Measurements from ENCODE around the gene KRTAP10-5. TPM values are rescaled to one million over a fixed set of nuclear protein-coding genes. Genes with fewer than 3 reads are reported as not detected.
"Not testable (repeated sequence)": the region's sequence is repeated elsewhere in the genome, so short reads cannot be mapped to it uniquely, and the experiment has no call there.

The KRTAP10-5 gene
- total RNA-seq, 1 donor from 2014 or later = not detected

DNA sequence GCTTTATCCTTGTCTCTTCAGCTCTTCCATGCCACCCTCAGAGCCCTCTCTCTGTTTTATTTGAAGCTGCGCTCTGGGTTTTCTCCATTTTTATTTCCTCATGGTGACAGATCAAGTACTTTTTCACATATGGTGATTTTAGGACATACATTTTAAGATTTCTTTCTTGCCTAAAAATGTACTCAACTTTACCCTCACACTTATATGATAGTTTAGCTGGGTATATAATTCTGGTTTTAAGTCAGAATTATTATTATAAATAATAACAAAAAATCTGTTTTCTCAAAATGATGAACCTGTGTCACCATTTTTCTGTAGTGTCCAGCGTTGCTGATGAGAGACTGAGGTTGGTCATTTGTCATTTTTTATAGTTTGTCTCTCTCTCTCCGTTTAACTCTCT is 754 bp upstream of the KRTAP10-5 start:
- Mint-ChIP-seq H3K27me3 (ENCODE audit: low read depth) (peaks cover 11% of the 10 kb centered on the region), H3K4me1 (ENCODE audit: low read depth) (peaks cover 6% of the 10 kb centered on the region), H3K27ac (no peak overlapping the region), H3K36me3 (ENCODE audit: low read depth) (no peaks in the 10 kb centered on the region), H3K9me3 (peaks cover 42% of the 10 kb centered on the region), H3K4me3 (ENCODE audit: low read depth) (no peak overlapping the region)
- intact Hi-C loops (cut with micrococcal nuclease) = no loop called here
- DNase-seq (ENCODE audit: low spot score) = no peak

DNA sequence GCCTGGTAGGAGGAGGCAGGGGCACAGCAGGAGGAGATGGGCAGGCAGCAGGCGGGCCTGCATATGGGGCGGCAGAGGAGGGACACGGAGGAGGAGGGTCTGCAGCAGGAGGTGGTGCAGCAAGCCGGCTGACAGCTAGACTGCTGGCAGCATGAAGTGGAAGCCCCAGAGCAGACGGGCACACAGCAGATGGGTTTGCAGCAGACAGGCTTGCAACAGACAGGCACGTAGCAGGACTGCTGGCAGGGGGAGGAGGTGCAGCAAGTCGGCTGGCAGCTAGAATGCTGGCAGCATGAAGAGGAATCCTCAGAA is 615 bp downstream of the KRTAP10-5 start:
- H3K36me3 Mint-ChIP-seq (ENCODE audit: low read depth) = no peaks in the 10 kb centered on the region
- peaks cover 6% of the 10 kb centered on the region for H3K4me1 Mint-ChIP-seq (ENCODE audit: low read depth)
- DNase-seq (ENCODE audit: low spot score) = no peak
- H3K27me3 Mint-ChIP-seq (ENCODE audit: low read depth) = peaks cover 1% of the 10 kb centered on the region
- peaks cover 48% of the 10 kb centered on the region for H3K9me3 Mint-ChIP-seq
- H3K4me3 Mint-ChIP-seq (ENCODE audit: low read depth) = no peak overlapping the region
- H3K27ac Mint-ChIP-seq = no peak overlapping the region
- intact Hi-C loops (cut with micrococcal nuclease) = no loop called here

DNA sequence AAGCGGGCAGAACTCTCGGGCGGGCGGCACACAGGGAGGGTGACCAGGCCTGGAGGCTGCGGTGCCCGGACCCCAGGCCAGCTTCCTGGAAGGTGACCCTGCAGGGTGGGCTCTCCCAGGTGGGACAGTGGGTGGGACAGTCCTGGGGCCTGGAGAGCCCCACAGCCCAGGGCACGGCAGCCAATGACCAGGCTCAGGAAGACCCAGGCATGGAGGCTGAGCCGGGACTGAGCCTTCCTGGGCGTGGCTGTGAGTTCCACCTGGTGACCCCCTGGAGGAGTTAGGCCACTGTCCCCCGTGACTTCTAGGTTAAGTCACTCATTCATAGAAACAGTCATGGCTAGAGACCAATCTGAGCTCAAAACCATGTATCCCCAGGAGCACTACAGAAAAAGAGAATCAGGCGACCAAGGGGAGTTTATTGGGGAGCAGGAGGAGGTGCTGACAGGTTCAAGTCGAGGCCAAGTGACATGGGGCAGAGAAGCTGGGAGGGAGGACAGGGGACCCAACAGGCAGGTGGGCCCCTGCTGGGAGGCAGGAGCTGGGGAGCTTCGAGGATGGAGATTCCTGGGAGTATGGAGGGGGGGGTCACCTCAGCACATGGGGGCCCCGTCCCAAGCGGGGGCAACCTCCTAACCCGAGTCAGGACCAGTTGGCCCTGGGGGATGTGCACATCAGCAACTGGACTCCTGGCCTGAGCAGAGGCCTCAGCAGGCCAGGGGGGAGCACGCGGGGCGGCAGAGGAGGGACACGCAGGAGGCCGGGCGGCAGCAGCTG is 1.2 kb downstream of the KRTAP10-5 start:
- peaks cover 48% of the 10 kb centered on the region for H3K9me3 Mint-ChIP-seq
- no peak overlapping the region for H3K4me3 Mint-ChIP-seq (ENCODE audit: low read depth)
- DNase-seq (ENCODE audit: low spot score) = no peak
- H3K36me3 Mint-ChIP-seq (ENCODE audit: low read depth) = no peaks in the 10 kb centered on the region
- H3K27me3 Mint-ChIP-seq (ENCODE audit: low read depth) = no peaks in the 10 kb centered on the region
- H3K27ac Mint-ChIP-seq = no peak overlapping the region
- intact Hi-C loops (cut with micrococcal nuclease) = no loop called here
- H3K4me1 Mint-ChIP-seq (ENCODE audit: low read depth) = peaks cover 5% of the 10 kb centered on the region

GRCh38 chr21:44578371-44579055 is 1.9 kb downstream of the KRTAP10-5 start:
- DNase-seq (ENCODE audit: low spot score) = no peak
- Mint-ChIP-seq H3K9me3 (peaks cover 48% of the 10 kb centered on the region), H3K4me1 (ENCODE audit: low read depth) (no peaks in the 10 kb centered on the region), H3K36me3 (ENCODE audit: low read depth) (no peaks in the 10 kb centered on the region), H3K27ac (no peak overlapping the region), H3K4me3 (ENCODE audit: low read depth) (no peak overlapping the region), H3K27me3 (ENCODE audit: low read depth) (no peaks in the 10 kb centered on the region)
- intact Hi-C loops (cut with micrococcal nuclease) = no loop called here

- intact Hi-C loops (cut with micrococcal nuclease) = no loop called here
- no peak for DNase-seq (ENCODE audit: low spot score)
- no peak overlapping the region for H3K27ac Mint-ChIP-seq
- H3K9me3 Mint-ChIP-seq = peaks cover 33% of the 10 kb centered on the region
- H3K4me3 Mint-ChIP-seq (ENCODE audit: low read depth) = no peak overlapping the region
- no peaks in the 10 kb centered on the region for H3K36me3 Mint-ChIP-seq (ENCODE audit: low read depth)
- H3K4me1 Mint-ChIP-seq (ENCODE audit: low read depth) = no peaks in the 10 kb centered on the region
- H3K27me3 Mint-ChIP-seq (ENCODE audit: low read depth) = no peaks in the 10 kb centered on the region
Observed at GRCh38 chr21:44576025-44576420, 4.4 kb downstream of the KRTAP10-5 start.

DNA sequence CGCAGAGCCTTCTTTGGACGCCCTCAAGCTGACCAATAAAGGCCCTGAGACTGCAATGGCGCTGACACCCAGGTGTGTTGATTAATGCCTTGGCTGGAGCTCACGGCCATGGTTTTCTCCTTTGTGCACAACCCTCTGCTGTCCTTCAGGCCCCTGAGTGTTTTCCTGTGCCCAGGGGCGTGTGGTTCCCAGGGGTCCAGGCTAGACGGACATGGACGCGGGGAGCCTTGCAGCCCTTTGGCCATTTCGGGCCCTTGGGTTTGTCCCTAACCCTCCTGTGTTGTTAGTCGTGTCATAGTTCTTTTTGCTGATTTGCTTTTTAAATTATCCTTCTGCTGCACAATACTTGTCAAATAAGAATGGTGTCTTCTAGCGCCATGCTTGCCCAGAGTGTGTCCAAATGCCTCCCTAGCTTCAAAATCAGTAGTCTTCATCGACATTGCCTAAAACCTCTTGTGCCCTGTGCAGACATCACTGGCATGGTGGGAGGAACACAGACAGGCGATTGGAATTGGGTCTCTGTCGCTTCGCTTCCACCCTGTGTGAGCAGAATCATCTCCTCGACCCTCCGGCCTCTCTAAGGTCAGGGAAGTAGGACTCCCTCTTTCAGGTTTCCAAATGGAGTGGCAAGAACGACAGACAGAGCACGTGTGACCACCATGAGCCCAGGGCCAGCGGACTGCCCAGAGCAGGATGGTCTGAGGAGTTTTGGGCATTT is 4.9 kb downstream of the KRTAP10-5 start:
- H3K9me3 Mint-ChIP-seq = peaks cover 29% of the 10 kb centered on the region
- H3K27me3 Mint-ChIP-seq (ENCODE audit: low read depth) = peaks cover under 1% of the 10 kb centered on the region
- no peak overlapping the region for H3K4me3 Mint-ChIP-seq (ENCODE audit: low read depth)
- no peak for DNase-seq (ENCODE audit: low spot score)
- intact Hi-C loops (cut with micrococcal nuclease) = no loop called here
- H3K27ac Mint-ChIP-seq = no peak overlapping the region
- no peaks in the 10 kb centered on the region for H3K4me1 Mint-ChIP-seq (ENCODE audit: low read depth)
- no peaks in the 10 kb centered on the region for H3K36me3 Mint-ChIP-seq (ENCODE audit: low read depth)

DNA sequence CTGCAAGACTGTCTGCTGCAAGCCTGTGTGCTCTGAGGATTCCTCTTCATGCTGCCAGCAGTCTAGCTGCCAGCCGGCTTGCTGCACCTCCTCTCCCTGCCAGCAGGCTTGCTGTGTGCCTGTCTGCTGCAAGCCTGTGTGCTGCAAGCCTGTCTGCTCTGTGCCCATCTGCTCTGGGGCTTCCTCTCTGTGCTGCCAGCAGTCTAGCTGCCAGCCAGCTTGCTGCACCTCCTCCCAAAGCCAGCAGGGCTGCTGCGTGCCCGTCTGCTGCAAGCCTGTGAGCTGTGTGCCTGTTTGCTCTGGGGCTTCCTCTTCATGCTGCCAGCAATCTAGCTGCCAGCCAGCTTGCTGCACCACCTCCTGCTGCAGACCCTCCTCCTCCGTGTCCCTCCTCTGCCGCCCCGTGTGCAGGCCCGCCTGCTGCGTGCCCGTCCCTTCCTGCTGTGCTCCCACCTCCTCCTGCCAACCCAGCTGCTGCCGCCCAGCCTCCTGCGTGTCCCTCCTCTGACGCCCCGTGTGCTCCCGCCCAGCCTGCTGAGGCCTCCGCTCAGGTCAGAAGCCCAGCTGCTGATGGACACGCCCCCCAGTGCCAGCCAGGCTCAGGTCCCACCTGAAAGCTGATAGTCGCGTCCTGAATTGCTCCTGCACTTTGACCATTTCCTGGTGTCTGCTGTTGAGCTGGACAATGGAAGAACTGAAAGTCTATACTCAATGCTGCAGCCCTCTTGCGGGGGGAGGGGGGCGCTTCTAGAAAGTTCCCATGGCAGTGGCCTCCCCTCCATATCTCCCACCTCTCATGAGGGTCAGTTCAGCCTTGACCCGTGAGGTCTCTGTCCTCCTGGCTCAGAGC is 5.7 kb downstream of the KRTAP10-5 start:
- DNase-seq (ENCODE audit: low spot score) = no peak
- Mint-ChIP-seq H3K27ac (no peak overlapping the region), H3K27me3 (ENCODE audit: low read depth) (peaks cover 2% of the 10 kb centered on the region), H3K4me3 (ENCODE audit: low read depth) (no peak overlapping the region), H3K4me1 (ENCODE audit: low read depth) (no peaks in the 10 kb centered on the region), H3K9me3 (peaks cover 23% of the 10 kb centered on the region), H3K36me3 (ENCODE audit: low read depth) (no peaks in the 10 kb centered on the region)
- intact Hi-C loops (cut with micrococcal nuclease) = no loop called here

GRCh38 chr21:44573630-44574456 is 6.6 kb downstream of the KRTAP10-5 start, which contains the start of gene KRTAP10-4:
Gene KRTAP10-4 (plus strand): TSS chr21:44573729. CDS start chr21:44573759, 30 bp downstream.
- H3K4me1 Mint-ChIP-seq (ENCODE audit: low read depth); intact Hi-C loops (cut with micrococcal nuclease); H3K4me3 Mint-ChIP-seq (ENCODE audit: low read depth); H3K27me3 Mint-ChIP-seq (ENCODE audit: low read depth); H3K36me3 Mint-ChIP-seq (ENCODE audit: low read depth); H3K27ac Mint-ChIP-seq; DNase-seq (ENCODE audit: low spot score): not testable (repeated sequence)
- H3K9me3 Mint-ChIP-seq = peaks cover 23% of the 10 kb centered on the region

- peaks cover 19% of the 10 kb centered on the region for H3K9me3 Mint-ChIP-seq
- H3K27me3 Mint-ChIP-seq (ENCODE audit: low read depth) = peaks cover 2% of the 10 kb centered on the region
- DNase-seq (ENCODE audit: low spot score) = no peak
- intact Hi-C loops (cut with micrococcal nuclease) = no loop called here
- H3K27ac Mint-ChIP-seq = no peak overlapping the region
- H3K36me3 Mint-ChIP-seq (ENCODE audit: low read depth) = no peaks in the 10 kb centered on the region
- H3K4me3 Mint-ChIP-seq (ENCODE audit: low read depth) = no peak overlapping the region
- no peaks in the 10 kb centered on the region for H3K4me1 Mint-ChIP-seq (ENCODE audit: low read depth)
Observed at GRCh38 chr21:44572959-44573583, 7.3 kb downstream of the KRTAP10-5 start.

GRCh38 chr21:44571844-44572782 is 8.3 kb downstream of the KRTAP10-5 start:
- Mint-ChIP-seq H3K4me3 (ENCODE audit: low read depth) (no peak overlapping the region), H3K27ac (no peak overlapping the region), H3K36me3 (ENCODE audit: low read depth) (no peaks in the 10 kb centered on the region), H3K9me3 (peaks cover 11% of the 10 kb centered on the region), H3K27me3 (ENCODE audit: low read depth) (peaks cover 2% of the 10 kb centered on the region), H3K4me1 (ENCODE audit: low read depth) (no peaks in the 10 kb centered on the region)
- no peak for DNase-seq (ENCODE audit: low spot score)
- intact Hi-C loops (cut with micrococcal nuclease) = no loop called here

GRCh38 chr21:44571296-44571695 is 9.1 kb downstream of the KRTAP10-5 start:
- Mint-ChIP-seq H3K9me3 (peaks cover 6% of the 10 kb centered on the region), H3K36me3 (ENCODE audit: low read depth) (no peaks in the 10 kb centered on the region), H3K27ac (no peak overlapping the region), H3K4me3 (ENCODE audit: low read depth) (no peak overlapping the region), H3K4me1 (ENCODE audit: low read depth) (no peaks in the 10 kb centered on the region), H3K27me3 (ENCODE audit: low read depth) (peaks cover 2% of the 10 kb centered on the region)
- no peak for DNase-seq (ENCODE audit: low spot score)
- intact Hi-C loops (cut with micrococcal nuclease) = no loop called here
